GM12878 (cell line): ENCODE measurements around the gene FOXP1. TPM values are rescaled to one million over a fixed set of nuclear protein-coding genes. Genes with fewer than 3 reads are reported as not detected.

ENCODE experiments used
- ATAC-seq: fragments of 200-7000 bp; cut with Tn5 transposase; 3 replicates; pipeline ENCODE4 v1.9.1; 2020; ENCODE audit warnings: mild to moderate bottlenecking, moderate library complexity
- BruUV-seq: library from RNA; stranded (reverse); fragments of 400-500 nt; replicated peaks from 2 replicates; lab custom pipeline; 2021; lab: Mats Ljungman, UMichigan
- CTCF ChIA-PET: fragments of 300-600 bp; sonication (Branson Sonifier 250); formaldehyde crosslinking; extraction: SDS; loops from one replicate; lab custom pipeline; 2021; ENCODE audit warnings: inconsistent platforms; lab: Yijun Ruan, JAX
- POLR2A ChIA-PET: fragments of 350-600 bp; formaldehyde crosslinking; extraction: SDS; loops from one replicate; lab custom pipeline; 2021; ENCODE audit warnings: inconsistent platforms; lab: Charles Lee
- RAD21 ChIA-PET: fragments of 300-600 bp; sonication (Branson Sonifier 250); formaldehyde crosslinking; loops from one replicate; lab custom pipeline; 2023; ENCODE audit warnings: antibody characterized with exemption; ENCODE audit not compliant: unreplicated experiment; lab: Charles Lee
- SMC1A ChIA-PET: fragments of 300-600 bp; sonication (Branson Sonifier 250); formaldehyde crosslinking; loops from one replicate; lab custom pipeline; 2023; ENCODE audit not compliant: unreplicated experiment, uncharacterized antibody; lab: Charles Lee
- DNase-seq: peaks from one replicate; pipeline ENCODE4 v3.0.0-alpha.2; 2011; ENCODE audit warnings: low read depth, low spot score
- FAIRE-seq: peaks from 3 replicates; lab custom pipeline; 2011; peaks lifted over from hg19 to GRCh38; lab: Jason Lieb, UNC
- H2AFZ ChIP-seq: 2 replicates; pipeline ENCODE4 v1.6.0; 2011; ENCODE audit warnings: low read depth, low read length, control low read depth; ENCODE audit not compliant: control insufficient read depth
- H3K27ac ChIP-seq: 2 replicates; pipeline ENCODE4 v1.5.1; 2011; ENCODE audit warnings: control low read depth; ENCODE audit not compliant: control insufficient read depth, insufficient read depth
- H3K27me3 ChIP-seq, 2 experiments: replicated peaks in 1 of 2; 2 replicates each; pipeline versions ENCODE4 v1.6.0 to v1.6.1; 2011; ENCODE audit warnings: low read length in 1 of 2; ENCODE audit not compliant: control insufficient read depth in 2 of 2, insufficient read depth in 2 of 2
- H3K36me3 ChIP-seq, 2 experiments: 2 replicates each; pipeline ENCODE4 v1.5.1; 2011; ENCODE audit warnings: low read length in 1 of 2; ENCODE audit not compliant: control insufficient read depth in 2 of 2, insufficient read depth in 2 of 2
- H3K4me1 ChIP-seq: 2 replicates; pipeline ENCODE4 v1.6.1; 2011; ENCODE audit warnings: mild to moderate bottlenecking, low read length, moderate library complexity, mixed read lengths; ENCODE audit not compliant: control insufficient read depth, insufficient read depth
- H3K4me2 ChIP-seq: 2 replicates; pipeline ENCODE4 v1.6.0; 2011; ENCODE audit warnings: control low read depth; ENCODE audit not compliant: control insufficient read depth, insufficient read depth
- H3K4me3 ChIP-seq: fragments of 200-600 bp; sonication (generic); 2 replicates; pipeline ENCODE4 v1.5.1; 2016
- H3K79me2 ChIP-seq: 2 replicates; pipeline ENCODE4 v1.6.0; 2011; ENCODE audit warnings: low read length; ENCODE audit not compliant: control insufficient read depth, insufficient read depth
- H3K9ac ChIP-seq: 2 replicates; pipeline ENCODE4 v1.8.0; 2011; ENCODE audit warnings: low read length, control low read depth, mixed read lengths; ENCODE audit not compliant: control insufficient read depth, insufficient read depth
- H3K9me3 ChIP-seq: replicated peaks from 3 replicates; pipeline ENCODE4 v1.5.1; 2011; ENCODE audit warnings: mild to moderate bottlenecking, low read length; ENCODE audit not compliant: control insufficient read depth, insufficient read depth
- H4K20me1 ChIP-seq: 2 replicates; pipeline ENCODE4 v1.6.0; 2011; ENCODE audit not compliant: control insufficient read depth, insufficient read depth
- ATF2 ChIP-seq: IDR thresholded peaks from 2 replicates; pipeline ENCODE4 v1.6.1; 2012; ENCODE audit warnings: low read length, inconsistent platforms
- FOS ChIP-seq: IDR thresholded peaks from 3 replicates; pipeline ENCODE4 v1.6.1; 2011; ENCODE audit warnings: borderline replicate concordance; ENCODE audit not compliant: insufficient read length; ENCODE audit errors: extremely low read depth
- HDAC2 ChIP-seq: fragments of 200-600 bp; sonication (generic); IDR thresholded peaks from 2 replicates; pipeline ENCODE4 v1.6.1; 2017
- JUNB ChIP-seq: IDR thresholded peaks from 2 replicates; pipeline ENCODE4 v1.6.1; 2016; ENCODE audit warnings: antibody characterized with exemption, mild to moderate bottlenecking
- MEF2A ChIP-seq: IDR thresholded peaks from 2 replicates; pipeline ENCODE4 v1.6.1; 2011; ENCODE audit warnings: low read depth, mild to moderate bottlenecking, low read length, moderate library complexity; ENCODE audit not compliant: insufficient read depth
- MYC ChIP-seq: IDR thresholded peaks from 2 replicates; pipeline ENCODE4 v1.6.1; 2011; ENCODE audit warnings: mild to moderate bottlenecking, low read length, moderate library complexity, inconsistent platforms; ENCODE audit not compliant: insufficient read depth, insufficient replicate concordance, insufficient read length, severe bottlenecking
- NFIC ChIP-seq: IDR thresholded peaks from 2 replicates; pipeline ENCODE4 v1.6.1; 2012; ENCODE audit warnings: low read depth, mild to moderate bottlenecking, inconsistent platforms, low read length, moderate library complexity
- NR2C1 ChIP-seq: fragments of 450-650 bp; IDR thresholded peaks from 2 replicates; pipeline ENCODE4 v1.6.1; 2017; ENCODE audit warnings: antibody characterized with exemption, mild to moderate bottlenecking, moderate library complexity
- NR2F1 ChIP-seq: fragments of 450-650 bp; conservative IDR thresholded peaks from 2 replicates; pipeline ENCODE4 v1.6.1; 2017; ENCODE audit warnings: mild to moderate bottlenecking
- PAX8 ChIP-seq: fragments of 450-650 bp; IDR thresholded peaks from 2 replicates; pipeline ENCODE4 v1.6.1; 2017; ENCODE audit warnings: mild to moderate bottlenecking, moderate library complexity
- POLR2A ChIP-seq: IDR thresholded peaks from 2 replicates; pipeline ENCODE4 v1.6.1; 2011; ENCODE audit warnings: low read depth, mild to moderate bottlenecking, low read length
- POLR2AphosphoS5 ChIP-seq: IDR thresholded peaks from 2 replicates; pipeline ENCODE4 v1.6.1; 2011; ENCODE audit warnings: mild to moderate bottlenecking, low read length, inconsistent platforms
- RAD51 ChIP-seq: fragments of 450-650 bp; IDR thresholded peaks from 2 replicates; pipeline ENCODE4 v1.6.1; 2016; ENCODE audit warnings: moderate library complexity, mild to moderate bottlenecking, inconsistent platforms
- TARDBP ChIP-seq: IDR thresholded peaks from 2 replicates; pipeline ENCODE4 v1.6.1; 2016; ENCODE audit warnings: borderline replicate concordance
- ZBED1 ChIP-seq: IDR thresholded peaks from 2 replicates; pipeline ENCODE4 v1.6.1; 2016; ENCODE audit warnings: borderline replicate concordance
- ZNF207 ChIP-seq: fragments of 450-650 bp; IDR thresholded peaks from 2 replicates; pipeline ENCODE4 v1.6.1; 2014; ENCODE audit warnings: antibody characterized with exemption, mild to moderate bottlenecking, borderline replicate concordance
- ZNF384 ChIP-seq: IDR thresholded peaks from 2 replicates; pipeline ENCODE4 v1.6.1; 2012; ENCODE audit warnings: low read depth, mild to moderate bottlenecking, low read length, improper control_type of control experiment, borderline replicate concordance
- ZNF592 ChIP-seq: fragments of 450-650 bp; IDR thresholded peaks from 2 replicates; pipeline ENCODE4 v1.6.1; 2017; ENCODE audit warnings: mild to moderate bottlenecking, moderate library complexity
- ZZZ3 ChIP-seq: IDR thresholded peaks from 2 replicates; pipeline ENCODE4 v1.6.1; 2011; ENCODE audit warnings: low read depth; ENCODE audit not compliant: control insufficient read depth, insufficient read length
- WGBS: methylation state at CpG from one replicate; pipeline ENCODE4 v1.1.6; 2016; ENCODE audit warnings: low lambda C conversion rate; ENCODE audit not compliant: insufficient replicate concordance, insufficient coverage; ENCODE audit errors: missing lambda C conversion rate; 5-methylcytosine and 5-hydroxymethylcytosine counted together
- in situ Hi-C: fragments of 300-500 bp; cut with MboI; formaldehyde crosslinking; loops from 9 replicates; pipeline ENCODE4 v1.14.3; 2018; ENCODE audit warnings: mixed read lengths
- intact Hi-C: fragments of 100-400 bp; cut with micrococcal nuclease; formaldehyde crosslinking; loops from one replicate; pipeline ENCODE4 v1.14.2; 2022; ENCODE audit not compliant: unreplicated experiment
- polyA plus RNA-seq, 11 experiments: library from polyadenylated mRNA; depleted of rRNA in 4 of 11; unstranded in 6 of 11; stranded (reverse) in 5 of 11; fragments of >200 nt; fragmentation: Nextera tagmentation in 4 of 11; fragmentation: Illumina TruSeq in 1 of 11; extraction: Ambion mirVana in 4 of 11; extraction: Trizol in 1 of 11; gene quantifications; 1 replicate in 1 of 11; 2 replicates in 10 of 11; pipeline versions ENCODE4 v1.2.1 to v1.2.3, GENCODE V29; 2011 to 2016; ENCODE audit warnings: inconsistent platforms in 2 of 11, missing spikeins in 2 of 11, low read depth in 1 of 11
- total RNA-seq, 4 experiments: library from RNA; depleted of rRNA in 3 of 4; stranded (reverse); fragments of >200 nt in 3 of 4; fragmentation: Illumina TruSeq in 1 of 4; extraction: Trizol in 1 of 4; gene quantifications; 2 replicates each; pipeline versions ENCODE4 v1.2.1 to v1.2.3, GENCODE V29; 2013 to 2021
- TF ChIP-seq, protein P1 (sequence below): IDR thresholded peaks from 2 replicates; pipeline ENCODE4 v1.6.1; 2011; ENCODE audit warnings: low read depth, mild to moderate bottlenecking, low read length, moderate library complexity, borderline replicate concordance; ENCODE audit errors: extremely low read depth

FOXP1 gene
- total and polyA plus RNA-seq, 10 of the 15 experiments (the other 5 are each of a cell fraction or from before 2014, with no cell fraction given) = 0.05 to 1.6 (median 0.20) TPM; not detected in 1

DNA sequence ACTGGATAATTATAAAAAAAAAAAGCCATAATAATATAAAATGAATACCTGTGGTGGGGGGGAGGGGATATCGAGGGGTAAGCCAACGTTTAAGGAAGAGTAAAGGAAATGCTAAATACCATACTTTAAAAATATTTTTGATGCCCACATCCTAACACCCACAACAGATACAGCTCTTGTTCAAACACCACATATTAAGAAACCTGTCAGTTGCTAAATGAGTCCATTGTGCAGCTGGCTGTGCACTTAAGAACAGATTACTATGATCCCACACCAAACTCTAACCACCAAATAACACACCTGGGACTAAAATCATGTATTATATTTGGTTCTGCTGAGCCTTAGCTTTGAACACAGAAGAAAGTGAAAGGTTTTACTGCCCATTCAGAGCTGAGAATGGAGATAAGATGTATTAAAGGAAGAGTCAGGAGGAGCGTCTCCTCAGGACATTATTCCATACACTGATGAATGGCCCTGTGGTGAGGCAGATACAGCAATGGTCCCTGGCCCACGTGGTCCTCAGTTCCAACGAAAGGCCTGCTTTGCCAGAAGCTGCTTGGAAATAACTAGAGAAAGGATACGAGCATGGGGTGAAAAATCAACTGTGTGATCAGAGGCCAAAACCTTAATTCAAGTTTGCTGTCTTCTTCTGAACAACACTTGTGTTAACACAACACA is 515.4 kb downstream of the FOXP1 start:
- no peaks in the 10 kb centered on the region for H4K20me1 ChIP-seq
- FAIRE-seq = no peak
- no peak overlapping the region for H3K4me2 ChIP-seq
- peaks cover 8% of the 10 kb centered on the region; the same call in 1 of the 2 replicates for H3K4me1 ChIP-seq
- BruUV-seq = no TSS peak
- H3K9ac ChIP-seq = no peak overlapping the region
- H3K79me2 ChIP-seq = no peaks in the 10 kb centered on the region
- no peaks in the 10 kb centered on the region; the same call in 2 of the 3 replicates for H3K9me3 ChIP-seq
- no peaks in the 10 kb centered on the region for H3K36me3 ChIP-seq
- peaks cover 7 to 9% of the 10 kb centered on the region in 2 experiments; a peak in 3 of 4 replicates for H3K27me3 ChIP-seq
- ChIA-PET SMC1A (interaction anchor here (1.6 kb wide), 1 partner anchor 8 kb away, joined by 4 read pairs; no protein-coding TSS in a partner anchor), POLR2A (no interaction called here), RAD21 (no interaction called here), CTCF (interaction anchor here (0.6 to 1.4 kb wide), 2 partner anchors 59 to 519 kb away, joined by 3 to 4 read pairs; no protein-coding TSS in a partner anchor)
- in situ Hi-C loops = no loop called here
- no peak for DNase-seq
- H2AFZ ChIP-seq = no peak overlapping the region
- no peak overlapping the region for H3K27ac ChIP-seq
- 0 out of 3 replicates have a peak, but pooled peaks have one; percentile 28 for ATAC-seq
- intact Hi-C loops = loop anchor here (5.0 kb wide), 1 partner anchor 516 kb away; no protein-coding TSS in a partner anchor
- 17% methylated on average over 6 of the region's 6 CpGs for WGBS
- no peak overlapping the region for H3K4me3 ChIP-seq
- TF ChIP-seq ZNF384 (no peak), ZNF592 (no peak), NR2F1 (no peak), MEF2A (0 out of 2 replicates have a peak, but pooled peaks have one; percentile 21), ATF2 (peak; percentile 36; the same call in 1 of the 2 replicates), NFIC (peak; percentile 41; the same call in 1 of the 2 replicates), POLR2A (no peak), MYC (no peak), POLR2AphosphoS5 (no peak), ZZZ3 (no peak), PAX8 (no peak), ZNF207 (no peak), FOS (no peak), TARDBP (no peak), RAD51 (no peak), HDAC2 (no peak), JUNB (peak; percentile 26; the same call in 1 of the 2 replicates), NR2C1 (no peak), ZBED1 (no peak)
- TF ChIP-seq, protein P1, sequence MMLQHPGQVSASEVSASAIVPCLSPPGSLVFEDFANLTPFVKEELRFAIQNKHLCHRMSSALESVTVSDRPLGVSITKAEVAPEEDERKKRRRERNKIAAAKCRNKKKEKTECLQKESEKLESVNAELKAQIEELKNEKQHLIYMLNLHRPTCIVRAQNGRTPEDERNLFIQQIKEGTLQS = no peak
